Neural crest cell (in vitro differentiated cells): ENCODE data around the gene SLC35B3. TPM values are rescaled to one million over a fixed set of nuclear protein-coding genes. Genes with fewer than 3 reads are reported as not detected.
"Not testable (repeated sequence)": the region's sequence is repeated elsewhere in the genome, so short reads cannot be mapped to it uniquely, and the experiment has no call there.

Source experiments
- DNase-seq: peaks from one replicate; pipeline ENCODE4 v3.0.0; 2021; ENCODE audit warnings: low read depth, mixed read lengths, low spot score
- H3K27ac Mint-ChIP-seq: one replicate; pipeline ENCODE4 v1.8.0; 2021; ENCODE audit warnings: mild to moderate bottlenecking, mixed read lengths; ENCODE audit not compliant: unreplicated experiment
- H3K27me3 Mint-ChIP-seq: 2 replicates; pipeline ENCODE4 v1.8.0; 2021; ENCODE audit warnings: low read depth, mild to moderate bottlenecking, mixed read lengths
- H3K36me3 Mint-ChIP-seq: 2 replicates; pipeline ENCODE4 v1.8.0; 2021; ENCODE audit warnings: low read depth, mild to moderate bottlenecking, mixed read lengths
- H3K4me1 Mint-ChIP-seq: 2 replicates; pipeline ENCODE4 v1.8.0; 2021; ENCODE audit warnings: mixed read lengths
- H3K4me3 Mint-ChIP-seq: one replicate; pipeline ENCODE4 v1.8.0; 2021; ENCODE audit warnings: mild to moderate bottlenecking, mixed read lengths
- H3K9me3 Mint-ChIP-seq: 2 replicates; pipeline ENCODE4 v1.8.0; 2021; ENCODE audit warnings: mixed read lengths
- CTCF ChIP-seq: fragments of 200-600 bp; sonication (generic); conservative IDR thresholded peaks from 2 replicates; pipeline ENCODE4 v1.5.0; 2021; ENCODE audit warnings: antibody characterized with exemption, mild to moderate bottlenecking
- total RNA-seq: library from RNA; stranded (reverse); gene quantifications from 2 replicates; pipeline ENCODE4 v1.2.1, GENCODE V29; 2021

The SLC35B3 gene
- total RNA-seq, 1 donor from 2014 or later, result 13.9 TPM

GRCh38 chr6:8415280-8415679, 20.1 kb downstream of the SLC35B3 start:
- Mint-ChIP-seq H3K36me3 (peaks cover 22% of the 10 kb centered on the region), H3K27me3 (no peaks in the 10 kb centered on the region), H3K4me1 (no peaks in the 10 kb centered on the region), H3K9me3 (no peaks in the 10 kb centered on the region), H3K27ac (no peak overlapping the region), H3K4me3 (no peak overlapping the region)
- DNase-seq, result no peak
- TF ChIP-seq CTCF, result no peak

GRCh38 chr6:8414844-8415243, 20.5 kb downstream of the SLC35B3 start:
- H3K4me1 Mint-ChIP-seq, result no peaks in the 10 kb centered on the region
- H3K27ac Mint-ChIP-seq, result no peak overlapping the region
- no peaks in the 10 kb centered on the region for H3K27me3 Mint-ChIP-seq
- no peak overlapping the region for H3K4me3 Mint-ChIP-seq
- no peaks in the 10 kb centered on the region for H3K9me3 Mint-ChIP-seq
- TF ChIP-seq CTCF, result no peak
- DNase-seq, result no peak
- H3K36me3 Mint-ChIP-seq, result peaks cover 27% of the 10 kb centered on the region

- not testable (repeated sequence) for H3K4me3 Mint-ChIP-seq, DNase-seq, H3K4me1 Mint-ChIP-seq, H3K27me3 Mint-ChIP-seq, H3K27ac Mint-ChIP-seq
- peaks cover 33% of the 10 kb centered on the region for H3K36me3 Mint-ChIP-seq
- H3K9me3 Mint-ChIP-seq, result peaks cover 14% of the 10 kb centered on the region
Observed at GRCh38 chr6:8405946-8406345, 29.4 kb downstream of the SLC35B3 start.

GRCh38 chr6:8402546-8402945, 32.8 kb downstream of the SLC35B3 start:
- H3K9me3 Mint-ChIP-seq, result peaks cover 7% of the 10 kb centered on the region
- TF ChIP-seq CTCF, result no peak

GRCh38 chr6:8400663-8401062, 34.7 kb downstream of the SLC35B3 start:
- DNase-seq, result no peak
- no peak overlapping the region for H3K27ac Mint-ChIP-seq
- H3K4me1 Mint-ChIP-seq, result no peaks in the 10 kb centered on the region
- peaks cover 5% of the 10 kb centered on the region for H3K36me3 Mint-ChIP-seq
- no peak overlapping the region for H3K4me3 Mint-ChIP-seq
- TF ChIP-seq CTCF, result no peak
- no peaks in the 10 kb centered on the region for H3K27me3 Mint-ChIP-seq
- H3K9me3 Mint-ChIP-seq, result peaks cover 7% of the 10 kb centered on the region

More at GRCh38 chr6:8402546-8402945, 32.8 kb downstream of the SLC35B3 start:
- no peak overlapping the region for H3K4me3 Mint-ChIP-seq
- H3K27me3 Mint-ChIP-seq, result no peaks in the 10 kb centered on the region
- no peaks in the 10 kb centered on the region for H3K4me1 Mint-ChIP-seq
- H3K36me3 Mint-ChIP-seq, result peaks cover 5% of the 10 kb centered on the region
- DNase-seq, result no peak
- no peak overlapping the region for H3K27ac Mint-ChIP-seq

GRCh38 chr6:8392569-8392968, 42.8 kb downstream of the SLC35B3 start:
- peak overlapping the region; percentile 91 for H3K27ac Mint-ChIP-seq
- H3K27me3 Mint-ChIP-seq, result no peaks in the 10 kb centered on the region
- no peaks in the 10 kb centered on the region for H3K36me3 Mint-ChIP-seq
- no peak for DNase-seq
- no peaks in the 10 kb centered on the region for H3K9me3 Mint-ChIP-seq
- TF ChIP-seq CTCF, result no peak
- H3K4me1 Mint-ChIP-seq, result peaks cover 8% of the 10 kb centered on the region
- no peak overlapping the region for H3K4me3 Mint-ChIP-seq
